Sigmoid colon (tissue), 7 donors: ENCODE results near the gene FMNL2. TPM values are rescaled to one million over a fixed set of nuclear protein-coding genes. Genes with fewer than 3 reads are reported as not detected.
"Not testable (repeated sequence)": the region's sequence is repeated elsewhere in the genome, so short reads cannot be mapped to it uniquely, and the experiment has no call there.

Experiments
- DNase-seq: peaks from one replicate; pipeline ENCODE4 v3.0.0-alpha.2; 2019
- H3K27ac ChIP-seq, 4 donors: fragments of 200-600 bp; sonication (generic); one replicate each; pipeline ENCODE4 v1.5.1; 2016 to 2019; ENCODE audit warnings: mild to moderate bottlenecking in 1 of 4
- H3K27me3 ChIP-seq, 3 donors: fragments of 200-600 bp; sonication (generic); one replicate each; pipeline ENCODE4 v1.5.1; 2019; ENCODE audit warnings: mild to moderate bottlenecking in 1 of 3
- H3K36me3 ChIP-seq, 4 donors: fragments of 200-600 bp; sonication (generic); one replicate each; pipeline ENCODE4 v1.5.1; 2016 to 2019
- H3K4me1 ChIP-seq, 4 donors: fragments of 200-600 bp; sonication (generic); one replicate each; pipeline ENCODE4 v1.5.1; 2017 to 2019
- H3K4me3 ChIP-seq, 4 donors: fragments of 200-600 bp; sonication (generic); one replicate each; pipeline ENCODE4 v1.5.1; 2017 to 2019; ENCODE audit warnings: mild to moderate bottlenecking in 2 of 4, moderate library complexity in 1 of 4
- H3K9me3 ChIP-seq, 4 donors: fragments of 200-600 bp in 3 of 4; sonication (generic) in 3 of 4; one replicate each; pipeline versions ENCODE4 v1.5.1 to v1.6.1; 2013 to 2019
- EP300 ChIP-seq, 4 donors: sonication (generic); formaldehyde crosslinking; IDR thresholded peaks; one replicate each; pipeline ENCODE4 v1.6.1; 2017; ENCODE audit warnings: antibody characterized with exemption in 4 of 4
- POLR2A ChIP-seq, 2 donors: fragments of 450-650 bp; IDR thresholded peaks; one replicate each; pipeline ENCODE4 v1.6.1; 2016; ENCODE audit warnings: antibody characterized with exemption in 2 of 2, mild to moderate bottlenecking in 2 of 2, moderate library complexity in 2 of 2
- POLR2AphosphoS5 ChIP-seq, 4 donors: sonication (generic); formaldehyde crosslinking; IDR thresholded peaks; one replicate each; pipeline ENCODE4 v1.6.1; 2017; ENCODE audit warnings: antibody characterized with exemption in 4 of 4
- WGBS, 2 donors: extraction: QIAGEN DNeasy Blood & Tissue Kit; methylation state at CpG; one replicate each; pipeline ENCODE4 v1.1.7; 2013; 5-methylcytosine and 5-hydroxymethylcytosine counted together
- intact Hi-C: fragments of 100-400 bp; cut with DNase I; formaldehyde crosslinking; loops from one replicate; pipeline ENCODE4 v1.15.1; 2023
- polyA plus RNA-seq, 3 donors: library from polyadenylated mRNA; stranded (reverse); fragments of 200-250 nt; gene quantifications; one replicate each; pipeline ENCODE4 v1.2.3, GENCODE V29; 2013
- total RNA-seq, 4 donors: library from RNA; depleted of rRNA; stranded (reverse); fragments of >200 nt; gene quantifications; one replicate each; pipeline ENCODE4 v1.1.0, GENCODE V29; 2016
- TF ChIP-seq, protein P1 (sequence below), 4 experiments: fragments of 450-650 bp in 3 of 4; fragments of 200-600 bp in 1 of 4; IDR thresholded peaks; one replicate each; pipeline ENCODE4 v1.5.1; 2016 to 2019; ENCODE audit warnings: antibody characterized with exemption in 4 of 4, mild to moderate bottlenecking in 3 of 4, moderate library complexity in 2 of 4
- donor health status: healthy with polysubstance abuse.
- donor health status: Bipolar disorder and iron deficiency.
- donor health status: healthy.

Gene FMNL2
- total and polyA plus RNA-seq, 7 donors: 9.4 to 30.5 (median 17.8) TPM

DNA sequence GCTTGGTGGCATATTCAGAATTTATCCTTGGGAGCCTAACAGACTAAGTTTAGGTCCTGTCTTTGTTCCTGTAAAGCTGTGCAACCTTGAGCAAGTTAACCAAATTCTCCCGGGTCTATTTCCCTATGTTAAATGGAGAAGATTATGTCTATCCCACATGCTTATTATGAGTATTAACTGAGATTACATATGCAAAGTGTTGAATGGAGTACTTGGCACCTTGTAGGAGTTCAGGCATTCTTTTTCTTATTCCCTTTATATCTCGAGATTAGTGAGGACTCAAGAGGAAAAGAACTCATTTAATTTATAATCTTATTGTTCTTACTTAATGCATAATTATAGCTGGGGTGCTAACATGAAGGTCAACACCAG lies 184.6 kb downstream of the FMNL2 start:
- H3K9me3 ChIP-seq: no peaks in the 10 kb centered on the region
- no peak overlapping the region for H3K4me3 ChIP-seq
- 37 to 52% methylated on average over 2 of the region's 2 CpGs for WGBS, 2 donors
- H3K27ac ChIP-seq: no peak overlapping the region
- intact Hi-C loops: no loop called here
- no peaks in the 10 kb centered on the region for H3K36me3 ChIP-seq
- TF ChIP-seq, protein P1, sequence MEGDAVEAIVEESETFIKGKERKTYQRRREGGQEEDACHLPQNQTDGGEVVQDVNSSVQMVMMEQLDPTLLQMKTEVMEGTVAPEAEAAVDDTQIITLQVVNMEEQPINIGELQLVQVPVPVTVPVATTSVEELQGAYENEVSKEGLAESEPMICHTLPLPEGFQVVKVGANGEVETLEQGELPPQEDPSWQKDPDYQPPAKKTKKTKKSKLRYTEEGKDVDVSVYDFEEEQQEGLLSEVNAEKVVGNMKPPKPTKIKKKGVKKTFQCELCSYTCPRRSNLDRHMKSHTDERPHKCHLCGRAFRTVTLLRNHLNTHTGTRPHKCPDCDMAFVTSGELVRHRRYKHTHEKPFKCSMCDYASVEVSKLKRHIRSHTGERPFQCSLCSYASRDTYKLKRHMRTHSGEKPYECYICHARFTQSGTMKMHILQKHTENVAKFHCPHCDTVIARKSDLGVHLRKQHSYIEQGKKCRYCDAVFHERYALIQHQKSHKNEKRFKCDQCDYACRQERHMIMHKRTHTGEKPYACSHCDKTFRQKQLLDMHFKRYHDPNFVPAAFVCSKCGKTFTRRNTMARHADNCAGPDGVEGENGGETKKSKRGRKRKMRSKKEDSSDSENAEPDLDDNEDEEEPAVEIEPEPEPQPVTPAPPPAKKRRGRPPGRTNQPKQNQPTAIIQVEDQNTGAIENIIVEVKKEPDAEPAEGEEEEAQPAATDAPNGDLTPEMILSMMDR (IDR thresholded peaks at IDR 0.05): no peak
- TF ChIP-seq POLR2A (IDR thresholded peaks at IDR 0.05) (no peak), EP300 (IDR thresholded peaks at IDR 0.05) (no peak), POLR2AphosphoS5 (IDR thresholded peaks at IDR 0.05) (no peak)
- no peak for DNase-seq
- peaks cover 0 to 9% (median 4%) of the 10 kb centered on the region in 4 donors for H3K4me1 ChIP-seq
- H3K27me3 ChIP-seq: no peaks in the 10 kb centered on the region

DNA sequence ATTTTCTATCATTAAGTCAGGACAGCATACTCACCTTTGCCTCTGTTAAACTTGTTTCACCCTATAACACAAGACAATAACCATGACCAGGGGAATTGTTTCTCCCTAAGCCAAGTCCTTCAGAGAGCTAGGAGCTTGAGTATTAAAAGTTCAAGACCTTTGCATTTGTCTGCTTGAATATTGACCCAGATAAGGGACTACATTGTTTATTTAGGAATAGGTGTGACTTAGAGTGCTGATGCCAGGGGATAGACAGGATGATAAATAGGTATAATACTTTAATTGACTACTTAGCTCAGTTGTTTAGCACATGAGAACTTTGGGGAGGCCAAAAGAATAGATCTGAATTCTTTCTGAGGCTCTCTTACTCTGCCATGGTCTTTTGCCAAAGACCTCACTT lies 185.8 kb downstream of the FMNL2 start:
- Histone ChIP-seq H3K36me3 (no peaks in the 10 kb centered on the region), H3K27me3 (no peaks in the 10 kb centered on the region), H3K4me3 (no peak overlapping the region), H3K27ac (no peak overlapping the region), H3K9me3 (no peaks in the 10 kb centered on the region), H3K4me1 (peaks cover 0 to 9% (median 5%) of the 10 kb centered on the region in 4 donors)
- TF ChIP-seq EP300 (IDR thresholded peaks at IDR 0.05) (no peak), POLR2AphosphoS5 (IDR thresholded peaks at IDR 0.05) (no peak), POLR2A (IDR thresholded peaks at IDR 0.05) (no peak)
- TF ChIP-seq, protein P1 (IDR thresholded peaks at IDR 0.05): no peak
- intact Hi-C loops: no loop called here
- no peak for DNase-seq

DNA sequence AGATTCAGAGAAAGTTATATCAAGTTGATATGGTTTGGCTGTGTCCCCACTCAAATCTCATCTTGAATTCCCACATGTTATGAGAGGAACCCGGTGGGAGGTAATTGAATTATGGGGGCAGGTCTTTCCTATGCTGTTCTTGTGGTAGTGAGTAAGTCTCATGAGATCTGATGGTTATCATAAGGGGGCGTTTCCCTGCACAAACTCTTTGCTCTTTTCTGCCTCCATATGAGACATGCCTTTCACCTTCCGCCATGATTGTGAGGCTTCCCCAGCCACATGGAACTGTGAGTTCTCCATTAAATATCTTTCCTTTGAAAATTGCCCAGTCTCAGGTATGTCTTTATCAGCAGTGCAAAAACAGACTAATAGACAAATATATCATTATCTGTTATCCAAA lies 187.5 kb downstream of the FMNL2 start:
- H3K9me3 ChIP-seq, intact Hi-C loops, H3K4me3 ChIP-seq, H3K36me3 ChIP-seq, H3K27ac ChIP-seq, H3K27me3 ChIP-seq, DNase-seq: not testable (repeated sequence)
- WGBS, 2 donors: 62 to 81% methylated on average over 3 of the region's 3 CpGs
- H3K4me1 ChIP-seq: peaks cover 0 to 14% (median 5%) of the 10 kb centered on the region in 4 donors

- TF ChIP-seq EP300 (IDR thresholded peaks at IDR 0.05) (no peak), POLR2A (IDR thresholded peaks at IDR 0.05) (no peak), POLR2AphosphoS5 (IDR thresholded peaks at IDR 0.05) (no peak)
- TF ChIP-seq, protein P1 (IDR thresholded peaks at IDR 0.05): no peak
- Histone ChIP-seq H3K4me1 (peaks cover 0 to 14% (median 5%) of the 10 kb centered on the region in 4 donors), H3K36me3 (no peaks in the 10 kb centered on the region), H3K27ac (no peak overlapping the region), H3K4me3 (no peak overlapping the region), H3K27me3 (no peaks in the 10 kb centered on the region), H3K9me3 (no peaks in the 10 kb centered on the region)
- intact Hi-C loops: no loop called here
- DNase-seq: no peak
Observed at GRCh38 chr2:152523091-152523490, 188.1 kb downstream of the FMNL2 start.

DNA sequence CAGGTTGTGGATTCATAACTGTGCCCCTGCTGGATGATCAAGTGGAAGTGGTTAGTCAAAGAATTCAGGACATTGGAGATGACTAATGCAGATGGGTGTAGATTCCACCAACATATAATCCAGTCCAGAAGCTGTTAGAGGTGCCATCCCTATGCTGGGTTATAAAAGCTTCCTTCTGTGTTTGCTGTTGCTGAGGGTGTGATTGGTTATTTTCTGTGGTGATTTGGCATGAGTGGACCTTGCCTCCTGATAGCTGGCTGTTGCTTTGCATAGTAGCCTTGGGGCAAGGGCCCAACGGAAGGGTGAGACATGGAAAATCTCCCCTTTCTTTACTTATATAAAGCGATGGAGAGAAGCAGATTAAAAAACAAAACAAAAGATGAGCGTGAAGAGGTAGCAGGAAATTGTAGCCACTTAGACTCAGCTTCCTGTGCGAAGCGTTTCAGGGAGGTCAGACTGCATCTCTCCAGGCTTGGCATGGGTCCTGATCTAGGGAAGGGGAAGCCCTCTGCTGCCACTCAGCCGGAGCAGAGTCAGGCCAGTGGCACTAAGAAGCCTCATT lies 190.4 kb downstream of the FMNL2 start:
- no peak overlapping the region for H3K27ac ChIP-seq
- TF ChIP-seq, protein P1 (IDR thresholded peaks at IDR 0.05): no peak
- TF ChIP-seq POLR2A (IDR thresholded peaks at IDR 0.05) (no peak), EP300 (IDR thresholded peaks at IDR 0.05) (no peak), POLR2AphosphoS5 (IDR thresholded peaks at IDR 0.05) (no peak)
- H3K4me3 ChIP-seq: no peak overlapping the region
- intact Hi-C loops: no loop called here
- H3K4me1 ChIP-seq: peaks cover 0 to 15% (median 7%) of the 10 kb centered on the region in 4 donors
- H3K36me3 ChIP-seq: no peaks in the 10 kb centered on the region
- no peak for DNase-seq
- no peaks in the 10 kb centered on the region for H3K9me3 ChIP-seq
- 12 to 67% methylated on average over 6 of the region's 6 CpGs for WGBS, 2 donors
- H3K27me3 ChIP-seq: no peaks in the 10 kb centered on the region
